Astrocyte of the spinal cord (primary cell): Measurements from ENCODE around the gene KCNJ6.
"Not testable (repeated sequence)": the region's sequence is repeated elsewhere in the genome, so short reads cannot be mapped to it uniquely, and the experiment has no call there.

Source experiments
- DNase-seq: peaks from one replicate; pipeline ENCODE4 v3.0.0; 2011; ENCODE audit warnings: low read depth, low spot score
- H3K4me3 ChIP-seq: 2 replicates; pipeline ENCODE4 v1.5.1; 2011; ENCODE audit warnings: low read depth, mild to moderate bottlenecking, low read length, moderate library complexity
- in situ Hi-C: cut with HindIII; loops from 2 replicates; pipeline ENCODE4 v1.10.0; 2017; ENCODE audit warnings: low sequenced_read_pairs
- TF ChIP-seq, protein P1 (sequence below): IDR thresholded peaks from 2 replicates; pipeline ENCODE4 v1.5.1; 2012; ENCODE audit warnings: low read depth, mild to moderate bottlenecking, low read length, inconsistent platforms

The KCNJ6 gene

DNA sequence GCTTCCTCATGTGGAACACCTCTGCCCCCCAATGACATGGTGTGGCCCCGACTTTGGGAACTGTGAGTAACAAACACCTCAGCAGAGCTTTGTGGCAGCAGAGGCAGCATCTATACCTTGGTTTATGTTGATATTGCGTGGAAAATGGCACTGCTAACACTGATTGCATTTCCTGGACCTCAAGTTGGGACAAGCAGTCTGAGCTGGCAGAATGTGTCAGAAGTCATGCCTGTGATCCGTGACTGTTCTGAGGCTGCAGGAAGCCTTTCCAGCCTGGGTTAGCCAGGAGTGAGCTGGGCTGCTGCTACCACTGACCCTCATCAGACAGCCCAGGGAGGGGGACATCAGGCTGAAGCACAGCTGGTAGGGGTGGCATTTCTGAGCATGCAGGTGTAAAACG is 268.5 kb downstream of the KCNJ6 start:
- no peak overlapping the region for H3K4me3 ChIP-seq
- no peak for DNase-seq
- TF ChIP-seq, protein P1, sequence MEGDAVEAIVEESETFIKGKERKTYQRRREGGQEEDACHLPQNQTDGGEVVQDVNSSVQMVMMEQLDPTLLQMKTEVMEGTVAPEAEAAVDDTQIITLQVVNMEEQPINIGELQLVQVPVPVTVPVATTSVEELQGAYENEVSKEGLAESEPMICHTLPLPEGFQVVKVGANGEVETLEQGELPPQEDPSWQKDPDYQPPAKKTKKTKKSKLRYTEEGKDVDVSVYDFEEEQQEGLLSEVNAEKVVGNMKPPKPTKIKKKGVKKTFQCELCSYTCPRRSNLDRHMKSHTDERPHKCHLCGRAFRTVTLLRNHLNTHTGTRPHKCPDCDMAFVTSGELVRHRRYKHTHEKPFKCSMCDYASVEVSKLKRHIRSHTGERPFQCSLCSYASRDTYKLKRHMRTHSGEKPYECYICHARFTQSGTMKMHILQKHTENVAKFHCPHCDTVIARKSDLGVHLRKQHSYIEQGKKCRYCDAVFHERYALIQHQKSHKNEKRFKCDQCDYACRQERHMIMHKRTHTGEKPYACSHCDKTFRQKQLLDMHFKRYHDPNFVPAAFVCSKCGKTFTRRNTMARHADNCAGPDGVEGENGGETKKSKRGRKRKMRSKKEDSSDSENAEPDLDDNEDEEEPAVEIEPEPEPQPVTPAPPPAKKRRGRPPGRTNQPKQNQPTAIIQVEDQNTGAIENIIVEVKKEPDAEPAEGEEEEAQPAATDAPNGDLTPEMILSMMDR, result no peak
- in situ Hi-C loops, result no loop called here

DNA sequence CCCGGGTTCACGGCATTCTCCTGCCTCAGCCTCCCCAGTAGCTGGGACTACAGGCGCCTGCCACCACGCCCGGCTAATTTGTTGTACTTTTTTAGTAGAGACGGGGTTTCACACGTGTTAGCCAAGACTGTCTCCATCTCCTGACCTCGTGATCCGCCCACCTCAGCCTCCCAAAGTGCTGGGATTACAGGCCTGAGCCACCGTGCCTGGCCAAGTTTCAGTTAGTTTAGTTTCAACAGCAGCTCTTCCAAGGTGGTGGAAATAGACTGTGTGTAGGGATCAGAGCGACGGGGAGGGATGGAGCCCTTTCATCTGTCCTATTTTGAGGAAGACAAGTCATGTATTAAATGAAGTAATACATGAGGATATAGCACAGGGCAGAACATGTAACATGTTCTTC is 269.5 kb downstream of the KCNJ6 start:
- H3K4me3 ChIP-seq, DNase-seq, in situ Hi-C loops: not testable (repeated sequence)

DNA sequence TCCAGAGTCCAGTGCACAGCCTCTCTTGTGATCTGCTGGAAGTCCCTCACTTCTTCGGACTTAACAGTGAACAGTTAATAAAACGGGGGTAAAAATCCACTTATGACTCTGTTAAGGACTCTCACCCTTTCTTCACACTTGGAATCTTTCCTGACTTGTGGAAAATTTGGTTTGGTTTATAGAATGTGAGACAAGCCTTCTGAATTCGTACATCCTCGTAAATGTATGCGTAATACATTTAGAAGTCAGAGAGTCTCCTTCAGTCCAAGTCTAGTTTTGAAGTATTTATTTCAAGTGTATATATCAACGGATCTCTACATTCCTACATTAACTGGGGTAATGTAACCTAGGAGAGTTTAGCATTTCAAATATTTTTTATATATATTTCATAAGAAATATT is 270.4 kb downstream of the KCNJ6 start:
- TF ChIP-seq, protein P1, result no peak
- H3K4me3 ChIP-seq, result no peak overlapping the region
- in situ Hi-C loops, result no loop called here
- DNase-seq, result no peak

DNA sequence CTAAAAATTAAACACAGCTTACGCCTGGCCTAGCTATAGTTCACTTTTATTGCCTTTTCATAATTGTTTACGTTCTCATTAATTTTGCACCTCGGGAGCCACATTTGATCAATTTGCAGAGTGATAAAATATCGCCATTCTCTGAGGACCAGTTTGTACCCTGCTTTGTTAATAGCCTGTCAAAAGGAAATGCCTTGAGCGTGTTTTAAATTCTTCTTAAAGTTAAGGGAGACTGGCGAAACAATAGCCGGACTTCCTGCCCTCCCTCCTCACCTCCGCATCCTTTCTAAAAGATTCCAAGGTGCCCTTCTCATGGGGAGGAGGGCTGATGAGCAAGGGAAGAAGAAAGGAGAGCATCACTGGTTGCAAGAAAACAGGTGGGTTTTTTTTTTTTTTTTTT is 271.6 kb downstream of the KCNJ6 start:
- in situ Hi-C loops, result no loop called here
- no peak overlapping the region for H3K4me3 ChIP-seq
- TF ChIP-seq, protein P1, result no peak

DNA sequence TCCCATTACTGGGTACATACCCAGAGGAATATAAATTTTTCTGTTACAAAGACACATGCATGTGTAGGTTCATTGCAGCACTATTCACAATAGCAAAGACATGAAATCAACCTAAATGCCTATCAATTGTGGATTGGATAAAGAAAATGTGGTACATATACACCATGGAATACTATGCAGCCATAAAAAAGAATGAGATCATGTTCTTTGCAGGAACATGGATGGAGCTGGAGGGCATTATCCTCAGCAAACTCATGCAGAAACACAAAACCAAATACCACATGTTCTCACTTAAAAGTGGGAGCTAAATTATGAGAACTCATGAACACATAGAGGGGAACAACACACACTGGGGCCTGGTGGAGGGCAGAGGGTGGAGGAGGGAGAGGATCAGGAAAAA is 272.4 kb downstream of the KCNJ6 start:
- H3K4me3 ChIP-seq, DNase-seq, in situ Hi-C loops: not testable (repeated sequence)

More for the DNA sequence above, 271.6 kb downstream of the KCNJ6 start:
- no peak for DNase-seq

DNA sequence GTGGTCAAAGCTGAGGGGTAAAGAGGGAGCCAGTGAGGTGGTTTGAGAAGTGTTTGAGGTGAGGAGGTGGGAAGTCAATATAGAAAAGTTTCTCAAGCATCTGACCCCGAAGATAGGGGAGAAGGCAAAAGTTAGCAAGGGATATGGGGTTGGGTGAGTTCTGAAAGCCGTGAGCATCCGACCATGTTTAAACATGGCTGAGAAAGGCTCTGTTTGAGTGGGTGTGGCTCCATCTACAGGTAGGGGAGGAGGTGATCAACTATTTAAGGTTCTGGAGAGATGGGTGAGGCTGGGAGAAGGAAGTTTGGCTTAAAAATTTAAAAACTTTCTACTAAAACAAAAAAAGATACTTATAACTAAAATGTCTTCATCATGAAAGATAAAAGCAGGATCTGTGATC is 273.8 kb downstream of the KCNJ6 start:
- TF ChIP-seq, protein P1, result peak; percentile 10
- H3K4me3 ChIP-seq, result no peak overlapping the region
- in situ Hi-C loops, result no loop called here
- DNase-seq, result no peak

DNA sequence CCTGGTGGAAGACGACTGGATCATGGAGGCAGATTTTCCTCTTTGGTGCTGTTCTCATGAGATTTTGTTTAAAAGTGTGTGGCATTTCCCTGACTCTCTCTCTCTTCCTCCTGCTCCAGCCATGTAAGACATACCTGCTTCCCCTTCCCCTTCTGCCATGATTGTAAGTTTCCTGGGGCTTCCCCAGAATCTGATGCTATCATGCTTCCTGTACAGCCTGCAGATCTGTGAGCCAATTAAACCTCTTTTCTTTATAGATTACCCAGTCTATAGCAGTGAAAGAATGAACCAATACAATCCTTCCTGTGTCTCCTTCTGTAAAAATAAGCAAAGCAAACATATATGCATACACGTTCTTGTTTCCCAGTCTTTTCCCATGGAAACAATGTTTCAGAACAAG is 276.5 kb downstream of the KCNJ6 start:
- no peak for DNase-seq
- TF ChIP-seq, protein P1, result no peak
- in situ Hi-C loops, result no loop called here
- H3K4me3 ChIP-seq, result no peak overlapping the region

DNA sequence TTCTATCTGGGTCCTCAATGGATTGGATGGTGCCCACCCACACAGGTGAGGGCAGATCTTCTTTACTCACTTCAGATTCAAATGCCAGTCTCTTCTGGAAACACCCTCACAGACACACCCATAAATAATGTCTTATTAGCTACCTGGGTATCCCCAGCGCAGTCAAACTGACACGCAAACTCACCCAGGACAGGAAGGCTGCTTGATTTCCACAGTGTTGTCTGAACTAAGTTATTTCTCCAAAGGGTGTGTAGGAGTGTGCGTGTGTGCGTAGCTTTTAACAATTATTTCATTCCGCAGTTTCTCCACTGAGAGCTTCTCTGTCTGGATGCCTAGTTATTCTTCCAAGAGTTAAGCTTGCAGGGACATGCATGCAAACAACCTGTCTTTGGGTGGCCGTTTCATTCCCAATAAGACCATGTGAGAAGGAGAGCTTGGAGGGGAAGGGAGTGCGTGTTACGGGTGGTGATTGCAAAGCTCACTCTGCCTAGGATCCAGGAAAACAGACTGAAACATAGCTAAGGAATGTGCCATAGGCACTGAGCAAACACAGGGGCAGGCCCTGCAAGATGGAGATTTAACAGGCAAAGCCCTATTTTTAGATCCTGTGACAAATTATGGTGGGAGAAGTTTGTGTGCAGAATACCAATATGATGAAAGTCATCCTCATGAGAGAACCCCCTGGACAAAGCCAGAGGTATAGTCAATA is 280.0 kb downstream of the KCNJ6 start:
- in situ Hi-C loops, result no loop called here
- H3K4me3 ChIP-seq, result no peak overlapping the region
- TF ChIP-seq, protein P1, result no peak
- peak; percentile 56 for DNase-seq
